Body of pancreas (tissue), 4 donors: ENCODE measurements around the gene MAML3. TPM values are rescaled to one million over a fixed set of nuclear protein-coding genes. Genes with fewer than 3 reads are reported as not detected.
A peak's percentile ranks its signal among the peaks of the same experiment; 100 is the strongest.

ENCODE experiments used
- ATAC-seq: fragments of 150-250 bp; one replicate; pipeline ENCODE4 v1.9.1; 2016
- DNase-seq, 4 donors: peaks; one replicate each; pipeline ENCODE4 v3.0.0-alpha.2; 2019
- H3K27ac ChIP-seq, 4 donors: fragments of 200-600 bp; sonication (generic); 1 replicate in 3 of 4; 2 replicates in 1 of 4; pipeline versions ENCODE4 v1.5.1 to v1.6.1; 2016 to 2019; ENCODE audit warnings: mild to moderate bottlenecking in 1 of 4, mixed read lengths in 1 of 4, moderate library complexity in 1 of 4
- H3K27me3 ChIP-seq, 2 donors: fragments of 200-600 bp; sonication (generic); one replicate each; pipeline ENCODE4 v1.6.0; 2016; ENCODE audit warnings: mild to moderate bottlenecking in 1 of 2
- H3K36me3 ChIP-seq, 2 donors: fragments of 200-600 bp; sonication (generic); replicated peaks in 1 of 2; 2 replicates each; pipeline ENCODE4 v1.5.1; 2016; ENCODE audit warnings: low read depth in 2 of 2; ENCODE audit not compliant: insufficient read depth in 1 of 2
- H3K4me1 ChIP-seq: fragments of 200-600 bp; sonication (generic); one replicate; pipeline ENCODE4 v1.6.0; 2016
- H3K4me3 ChIP-seq, 2 donors: fragments of 200-600 bp; sonication (generic); 1 replicate in 1 of 2; 2 replicates in 1 of 2; pipeline ENCODE4 v1.5.1; 2016 to 2019
- H3K9me3 ChIP-seq, 3 donors: fragments of 200-600 bp; sonication (generic); 1 replicate in 2 of 3; 2 replicates in 1 of 3; pipeline ENCODE4 v1.5.1; 2016
- CTCF ChIP-seq, 7 experiments: fragments of 450-650 bp in 4 of 7; fragments of 200-600 bp in 3 of 7; sonication (generic) in 3 of 7; IDR thresholded peaks; one replicate each; pipeline ENCODE4 v1.5.1; 2016 to 2019; ENCODE audit warnings: antibody characterized with exemption in 7 of 7
- POLR2A ChIP-seq, 3 donors: fragments of 450-650 bp; IDR thresholded peaks; one replicate each; pipeline ENCODE4 v1.6.1; 2016; ENCODE audit warnings: antibody characterized with exemption in 3 of 3, mild to moderate bottlenecking in 2 of 3
- WGBS, 2 donors: methylation state at CpG; one replicate each; pipeline ENCODE4 v1.1.5; 2017; 5-methylcytosine and 5-hydroxymethylcytosine counted together
- intact Hi-C: fragments of 100-400 bp; cut with DNase I; formaldehyde crosslinking; loops from one replicate; pipeline ENCODE4 v1.15.1; 2023
- total RNA-seq, 2 donors: library from RNA; depleted of rRNA; stranded (reverse); fragments of >200 nt; gene quantifications; one replicate each; pipeline ENCODE4 v1.1.0, GENCODE V29; 2016

Gene MAML3
- total RNA-seq, 2 donors from 2014 or later = 11.2 to 11.4 TPM

DNA sequence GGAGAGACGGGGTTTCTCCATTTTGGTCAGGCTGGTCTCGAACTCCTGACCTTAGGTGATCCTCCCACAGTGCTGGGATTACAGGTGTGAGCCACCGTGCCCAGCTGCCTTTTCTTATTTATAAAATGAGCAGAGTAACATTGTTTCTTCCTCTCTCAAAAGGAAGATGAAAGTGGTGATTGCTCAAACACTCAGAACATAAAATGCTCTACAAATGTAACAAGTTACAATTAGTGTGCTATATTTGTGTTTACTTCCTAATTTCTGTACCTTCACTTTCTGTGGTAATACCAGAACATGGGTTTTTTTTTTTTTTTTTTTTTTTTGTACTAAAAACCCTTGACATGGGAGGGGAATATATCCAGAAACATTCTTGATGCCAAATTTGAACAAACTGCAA, 290.5 kb downstream of the MAML3 start:
- ATAC-seq (no peak), DNase-seq (no peak)
- H3K36me3 ChIP-seq = no peaks in the 10 kb centered on the region
- H3K27me3 ChIP-seq = no peaks in the 10 kb centered on the region
- WGBS, 2 donors = 74 to 91% methylated on average over 3 of the region's 3 CpGs
- H3K27ac ChIP-seq = no peak overlapping the region
- peaks cover 22% of the 10 kb centered on the region for H3K4me1 ChIP-seq
- H3K9me3 ChIP-seq = no peaks in the 10 kb centered on the region
- intact Hi-C loops = no loop called here
- H3K4me3 ChIP-seq = no peak overlapping the region
- no peak for TF ChIP-seq CTCF (IDR thresholded peaks at IDR 0.05)
- no peak for TF ChIP-seq POLR2A (IDR thresholded peaks at IDR 0.05)

DNA sequence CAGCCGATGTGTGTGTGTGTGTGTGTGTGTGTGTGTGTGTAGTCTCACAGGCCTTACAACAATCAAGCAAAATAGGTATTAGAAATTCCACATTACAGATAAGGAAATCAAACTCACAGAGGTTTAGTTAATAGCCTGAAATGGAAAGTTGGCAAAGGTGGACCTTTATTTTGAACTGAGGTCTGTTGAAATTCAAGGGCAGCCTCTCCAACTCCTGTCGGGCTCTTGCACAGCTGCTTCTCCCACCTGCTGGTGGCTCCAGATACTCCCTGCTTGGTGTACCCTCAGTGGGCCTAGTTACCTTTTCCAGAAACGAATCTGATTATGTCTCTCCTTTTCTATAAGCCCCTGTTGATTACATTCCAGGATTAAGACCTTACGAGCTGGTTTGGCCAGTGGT, 292.5 kb downstream of the MAML3 start:
- peak overlapping the region in 3 of 4 donors; percentile 31 to 62 (median 36) for H3K27ac ChIP-seq
- H3K4me3 ChIP-seq = no peak overlapping the region
- H3K9me3 ChIP-seq = no peaks in the 10 kb centered on the region
- H3K4me1 ChIP-seq = peaks cover 19% of the 10 kb centered on the region
- ATAC-seq = peak; percentile 83
- TF ChIP-seq CTCF (IDR thresholded peaks at IDR 0.05) (peak; percentile 10 to 58 (median 30)), POLR2A (IDR thresholded peaks at IDR 0.05) (no peak)
- WGBS, 2 donors = 24 to 29% methylated on average over 4 of the region's 4 CpGs
- DNase-seq = peak; percentile 43 to 74 (median 60)
- intact Hi-C loops = no loop called here
- H3K36me3 ChIP-seq = no peaks in the 10 kb centered on the region
- no peaks in the 10 kb centered on the region for H3K27me3 ChIP-seq

- intact Hi-C loops = no loop called here
- WGBS, 2 donors = 91 to 92% methylated on average over 9 of the region's 9 CpGs
- TF ChIP-seq CTCF (IDR thresholded peaks at IDR 0.05) (no peak), POLR2A (IDR thresholded peaks at IDR 0.05) (no peak)
Measured at GRCh38 chr4:139860435-139861024, 293.5 kb downstream of the MAML3 start.

GRCh38 chr4:139859876-139860275, 294.1 kb downstream of the MAML3 start:
- no peak for ATAC-seq
- H3K4me1 ChIP-seq = peaks cover 9% of the 10 kb centered on the region
- WGBS, 2 donors = 93 to 96% methylated on average over 29 to 31 of the region's 31 CpGs
- TF ChIP-seq CTCF (IDR thresholded peaks at IDR 0.05) (no peak), POLR2A (IDR thresholded peaks at IDR 0.05) (no peak)
- DNase-seq = no peak
- no peaks in the 10 kb centered on the region for H3K27me3 ChIP-seq
- intact Hi-C loops = no loop called here
- H3K36me3 ChIP-seq = no peaks in the 10 kb centered on the region
- no peak overlapping the region for H3K27ac ChIP-seq
- H3K4me3 ChIP-seq = no peak overlapping the region
- H3K9me3 ChIP-seq = no peaks in the 10 kb centered on the region

More at GRCh38 chr4:139860435-139861024, 293.5 kb downstream of the MAML3 start:
- Histone ChIP-seq H3K4me1 (peaks cover 10% of the 10 kb centered on the region), H3K27me3 (no peaks in the 10 kb centered on the region), H3K4me3 (no peak overlapping the region), H3K9me3 (no peaks in the 10 kb centered on the region), H3K27ac (peak overlapping the region in 1 of 4 donors; percentile 31), H3K36me3 (no peaks in the 10 kb centered on the region)
- ATAC-seq = no peak
- DNase-seq = no peak
